MM.1S (cell line): ENCODE data around the gene RYR2.

ENCODE experiments used
- DNase-seq: peaks from one replicate; pipeline ENCODE4 v3.0.0-alpha.2; 2015
- H2AFZ ChIP-seq: fragments of 300-600 bp; sonication (generic); 2 replicates; pipeline ENCODE4 v1.6.0; 2016; ENCODE audit warnings: antibody characterized with exemption, low read length
- H3F3A ChIP-seq: fragments of 300-600 bp; sonication (generic); 2 replicates; pipeline ENCODE4 v1.6.1; 2016; ENCODE audit warnings: mild to moderate bottlenecking, antibody characterized with exemption, low read length, moderate library complexity, mixed read lengths; ENCODE audit not compliant: insufficient read depth
- H3K27ac ChIP-seq: fragments of 300-600 bp; sonication (generic); 2 replicates; pipeline ENCODE4 v1.5.1; 2016; ENCODE audit warnings: mild to moderate bottlenecking, low read length
- H3K27me3 ChIP-seq: fragments of 300-600 bp; sonication (generic); replicated peaks from 2 replicates; pipeline ENCODE4 v1.6.0; 2016; ENCODE audit warnings: low read length; ENCODE audit not compliant: insufficient read depth
- H3K36me3 ChIP-seq: fragments of 300-600 bp; sonication (generic); replicated peaks from 2 replicates; pipeline ENCODE4 v1.6.1; 2016; ENCODE audit warnings: mild to moderate bottlenecking, low read length, mixed read lengths; ENCODE audit not compliant: insufficient read depth
- H3K4me1 ChIP-seq: fragments of 300-600 bp; sonication (generic); 2 replicates; pipeline ENCODE4 v1.6.1; 2016; ENCODE audit warnings: low read length, mixed read lengths
- H3K4me2 ChIP-seq: fragments of 300-600 bp; sonication (generic); 2 replicates; pipeline ENCODE4 v1.6.0; 2016; ENCODE audit warnings: low read depth, low read length
- H3K4me3 ChIP-seq: fragments of 300-600 bp; sonication (generic); 2 replicates; pipeline ENCODE4 v1.5.1; 2016; ENCODE audit warnings: low read length, mixed read lengths
- H3K79me2 ChIP-seq: fragments of 300-600 bp; sonication (generic); 2 replicates; pipeline ENCODE4 v1.6.1; 2016; ENCODE audit warnings: mixed run types, low read length, mixed read lengths
- H3K9ac ChIP-seq: fragments of 300-600 bp; sonication (generic); 2 replicates; pipeline ENCODE4 v1.6.1; 2016; ENCODE audit warnings: low read length, mixed read lengths
- H3K9me2 ChIP-seq: fragments of 300-600 bp; sonication (generic); replicated peaks from 2 replicates; pipeline ENCODE4 v1.6.1; 2016; ENCODE audit warnings: mild to moderate bottlenecking, low read length, mixed read lengths; ENCODE audit not compliant: insufficient read depth
- H3K9me3 ChIP-seq: fragments of 300-600 bp; sonication (generic); replicated peaks from 2 replicates; pipeline ENCODE4 v1.6.1; 2016; ENCODE audit warnings: mild to moderate bottlenecking, low read length, mixed read lengths; ENCODE audit not compliant: insufficient read depth
- H4K20me1 ChIP-seq: fragments of 300-600 bp; sonication (generic); 2 replicates; pipeline ENCODE4 v1.6.1; 2016; ENCODE audit warnings: mild to moderate bottlenecking, low read length, moderate library complexity, mixed read lengths; ENCODE audit not compliant: insufficient read depth
- EZH2 ChIP-seq: fragments of 300-600 bp; sonication (generic); optimal IDR thresholded peaks from 2 replicates; pipeline ENCODE3; 2017; ENCODE audit warnings: low read depth, mild to moderate bottlenecking, antibody characterized with exemption, low read length, mixed read lengths
- EZH2phosphoT487 ChIP-seq: fragments of 300-600 bp; sonication (generic); IDR thresholded peaks from 2 replicates; pipeline ENCODE4 v1.6.1; 2018; ENCODE audit warnings: antibody characterized with exemption, low read length
- TF ChIP-seq, protein P1 (sequence below): fragments of 300-600 bp; sonication (generic); IDR thresholded peaks from 2 replicates; pipeline ENCODE4 v1.5.1; 2016; ENCODE audit warnings: antibody characterized with exemption, low read length, mixed read lengths

The RYR2 gene

DNA sequence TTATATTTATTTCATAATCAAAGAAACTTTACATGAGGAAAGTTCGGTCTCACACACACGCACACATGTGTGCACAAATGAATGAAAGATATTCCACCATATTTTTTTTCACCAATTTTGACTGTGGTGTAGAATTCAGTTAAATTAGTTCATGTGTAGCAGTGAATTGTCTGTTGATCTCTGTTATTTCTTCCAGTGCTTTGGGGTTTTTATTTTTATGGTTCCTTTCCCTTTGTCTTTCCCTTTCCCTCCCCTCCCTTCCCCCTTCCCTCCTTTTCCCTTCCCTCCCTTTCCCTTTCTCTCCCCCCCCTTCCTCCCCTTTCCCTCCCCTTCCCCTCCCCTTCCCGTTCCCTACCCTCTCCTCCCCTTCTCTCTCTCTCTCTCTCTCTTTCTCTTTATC lies 8.9 kb downstream of the RYR2 start:
- TF ChIP-seq EZH2phosphoT487 (no peak), EZH2 (no peak)
- TF ChIP-seq, protein P1, sequence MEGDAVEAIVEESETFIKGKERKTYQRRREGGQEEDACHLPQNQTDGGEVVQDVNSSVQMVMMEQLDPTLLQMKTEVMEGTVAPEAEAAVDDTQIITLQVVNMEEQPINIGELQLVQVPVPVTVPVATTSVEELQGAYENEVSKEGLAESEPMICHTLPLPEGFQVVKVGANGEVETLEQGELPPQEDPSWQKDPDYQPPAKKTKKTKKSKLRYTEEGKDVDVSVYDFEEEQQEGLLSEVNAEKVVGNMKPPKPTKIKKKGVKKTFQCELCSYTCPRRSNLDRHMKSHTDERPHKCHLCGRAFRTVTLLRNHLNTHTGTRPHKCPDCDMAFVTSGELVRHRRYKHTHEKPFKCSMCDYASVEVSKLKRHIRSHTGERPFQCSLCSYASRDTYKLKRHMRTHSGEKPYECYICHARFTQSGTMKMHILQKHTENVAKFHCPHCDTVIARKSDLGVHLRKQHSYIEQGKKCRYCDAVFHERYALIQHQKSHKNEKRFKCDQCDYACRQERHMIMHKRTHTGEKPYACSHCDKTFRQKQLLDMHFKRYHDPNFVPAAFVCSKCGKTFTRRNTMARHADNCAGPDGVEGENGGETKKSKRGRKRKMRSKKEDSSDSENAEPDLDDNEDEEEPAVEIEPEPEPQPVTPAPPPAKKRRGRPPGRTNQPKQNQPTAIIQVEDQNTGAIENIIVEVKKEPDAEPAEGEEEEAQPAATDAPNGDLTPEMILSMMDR, result no peak
- Histone ChIP-seq H3K4me1 (no peaks in the 10 kb centered on the region), H3K4me2 (no peak overlapping the region), H3K9me3 (no peaks in the 10 kb centered on the region), H3K27ac (no peak overlapping the region), H3K4me3 (no peak overlapping the region), H3K36me3 (no peaks in the 10 kb centered on the region), H2AFZ (no peak overlapping the region), H4K20me1 (no peaks in the 10 kb centered on the region), H3K79me2 (no peaks in the 10 kb centered on the region), H3K27me3 (no peaks in the 10 kb centered on the region), H3K9me2 (no peaks in the 10 kb centered on the region), H3F3A (no peaks in the 10 kb centered on the region), H3K9ac (no peak overlapping the region)
- no peak for DNase-seq

DNA sequence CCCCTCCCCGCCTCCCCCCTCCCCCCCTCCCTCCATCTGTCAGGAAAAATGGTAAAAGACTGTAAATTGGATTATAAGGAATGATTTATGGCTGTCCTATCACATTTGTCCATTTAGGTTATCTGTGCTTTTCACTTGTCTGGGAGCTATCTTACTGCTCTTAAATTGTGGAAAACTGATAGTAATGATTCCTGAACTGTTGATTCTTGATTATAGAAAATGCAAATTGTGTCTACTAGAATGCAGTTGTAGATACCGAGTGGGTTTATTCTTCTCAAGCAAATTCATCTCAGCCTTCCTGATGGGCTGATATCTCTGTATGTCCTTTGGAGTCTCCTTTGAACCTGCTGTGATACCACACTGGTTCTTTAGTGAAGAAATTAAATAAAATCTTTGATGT lies 12.3 kb downstream of the RYR2 start:
- Histone ChIP-seq H3K27ac (no peak overlapping the region), H3K4me2 (no peak overlapping the region), H3K27me3 (no peaks in the 10 kb centered on the region), H3K36me3 (no peaks in the 10 kb centered on the region), H4K20me1 (no peaks in the 10 kb centered on the region), H3K9me3 (no peaks in the 10 kb centered on the region), H3K9me2 (no peaks in the 10 kb centered on the region), H3K4me1 (no peaks in the 10 kb centered on the region), H3F3A (no peaks in the 10 kb centered on the region), H3K79me2 (no peaks in the 10 kb centered on the region), H3K9ac (no peak overlapping the region), H2AFZ (no peak overlapping the region), H3K4me3 (no peak overlapping the region)
- DNase-seq, result no peak
- TF ChIP-seq EZH2 (no peak), EZH2phosphoT487 (no peak)
- TF ChIP-seq, protein P1, result no peak

DNA sequence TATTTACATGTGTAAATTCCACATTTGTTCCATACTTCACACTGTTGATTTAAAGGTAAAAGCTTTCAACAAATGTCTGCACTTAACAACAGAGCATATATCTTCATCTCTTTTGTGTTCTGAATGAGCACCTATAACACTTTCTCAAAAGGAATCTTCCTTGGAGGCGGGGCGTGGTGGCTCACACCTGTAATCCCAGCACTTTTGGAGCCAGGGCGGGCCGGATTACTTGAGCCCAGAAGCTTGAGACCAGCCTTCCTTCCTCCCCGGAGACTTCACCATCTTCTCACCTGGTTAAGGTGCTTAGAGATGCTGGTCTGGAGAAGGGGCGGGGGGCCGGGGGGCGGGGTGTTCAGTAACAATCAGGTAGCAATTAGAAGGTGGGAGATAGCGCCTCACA lies 16.5 kb downstream of the RYR2 start:
- no peak overlapping the region for H3K4me2 ChIP-seq
- no peak for TF ChIP-seq EZH2
- TF ChIP-seq, protein P1, result no peak
- TF ChIP-seq EZH2phosphoT487, result no peak
- H3K4me1 ChIP-seq, result no peaks in the 10 kb centered on the region
- no peaks in the 10 kb centered on the region for H3K79me2 ChIP-seq
- no peak overlapping the region for H3K27ac ChIP-seq
- no peaks in the 10 kb centered on the region for H3K9me3 ChIP-seq
- no peaks in the 10 kb centered on the region for H3K36me3 ChIP-seq
- no peaks in the 10 kb centered on the region for H4K20me1 ChIP-seq
- no peaks in the 10 kb centered on the region for H3K9me2 ChIP-seq
- DNase-seq, result no peak
- no peak overlapping the region for H3K9ac ChIP-seq
- no peaks in the 10 kb centered on the region for H3F3A ChIP-seq
- no peaks in the 10 kb centered on the region for H3K27me3 ChIP-seq
- no peak overlapping the region for H3K4me3 ChIP-seq
- H2AFZ ChIP-seq, result no peak overlapping the region

DNA sequence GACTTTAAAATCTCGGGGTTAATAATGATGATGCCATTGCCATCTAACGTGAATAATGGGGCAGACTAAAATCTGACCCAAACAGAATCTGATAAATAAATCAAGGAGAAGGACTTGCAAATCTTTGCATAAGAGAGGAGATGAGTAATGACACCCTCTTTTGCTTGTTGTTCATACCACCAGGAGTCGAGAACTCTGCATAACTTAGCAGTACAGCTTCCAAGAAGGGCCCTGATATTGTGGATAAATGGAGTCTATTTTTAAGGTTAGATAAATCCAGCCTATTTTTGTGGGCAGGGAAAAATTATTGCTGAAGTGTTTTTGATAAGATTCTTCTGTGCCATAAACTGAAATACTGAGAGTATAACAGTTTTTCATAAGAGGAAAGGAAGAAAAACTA lies 17.3 kb downstream of the RYR2 start:
- H3K36me3 ChIP-seq, result no peaks in the 10 kb centered on the region

More for the DNA sequence above, 17.3 kb downstream of the RYR2 start:
- no peaks in the 10 kb centered on the region for H3K27me3 ChIP-seq
- H3K79me2 ChIP-seq, result no peaks in the 10 kb centered on the region
- H3K9me3 ChIP-seq, result no peaks in the 10 kb centered on the region
- no peak overlapping the region for H3K27ac ChIP-seq
- H3K9ac ChIP-seq, result no peak overlapping the region
- no peak overlapping the region for H2AFZ ChIP-seq
- H4K20me1 ChIP-seq, result no peaks in the 10 kb centered on the region
- no peaks in the 10 kb centered on the region for H3F3A ChIP-seq
- H3K4me1 ChIP-seq, result no peaks in the 10 kb centered on the region
- TF ChIP-seq EZH2phosphoT487, result no peak
- TF ChIP-seq EZH2, result no peak
- TF ChIP-seq, protein P1, result no peak
- DNase-seq, result no peak
- no peak overlapping the region for H3K4me3 ChIP-seq
- no peaks in the 10 kb centered on the region for H3K9me2 ChIP-seq
- H3K4me2 ChIP-seq, result no peak overlapping the region
